GM21526 (cell line): Measurements from ENCODE around the gene CNST.
"Not testable (repeated sequence)": the region's sequence is repeated elsewhere in the genome, so short reads cannot be mapped to it uniquely, and the experiment has no call there.

Experiments
- ATAC-seq: cut with Tn5 transposase; IDR thresholded peaks from one replicate; pipeline ENCODE4 v1.9.1; 2021; ENCODE audit warnings: moderate library complexity; ENCODE audit not compliant: unreplicated experiment, low FRiP score

CNST gene

DNA sequence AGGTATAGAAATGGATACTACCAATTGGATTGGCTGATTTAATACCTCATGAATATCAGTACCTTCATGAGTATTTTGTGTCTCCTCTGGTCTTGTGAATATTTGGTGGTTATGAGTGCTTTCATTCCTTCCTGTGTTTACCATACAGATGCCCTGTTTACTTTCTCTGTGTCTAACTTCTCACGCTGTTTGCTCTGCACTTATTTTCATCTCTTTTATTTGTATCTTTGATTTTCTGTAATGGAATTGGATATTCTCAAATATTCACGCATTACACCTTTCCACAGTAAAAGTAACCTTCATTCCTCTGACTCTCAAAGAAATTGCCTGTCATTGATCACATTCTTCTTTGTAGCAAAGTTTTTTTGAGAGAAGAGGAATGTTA, 16.8 kb downstream of the CNST start:
- ATAC-seq: no peak

DNA sequence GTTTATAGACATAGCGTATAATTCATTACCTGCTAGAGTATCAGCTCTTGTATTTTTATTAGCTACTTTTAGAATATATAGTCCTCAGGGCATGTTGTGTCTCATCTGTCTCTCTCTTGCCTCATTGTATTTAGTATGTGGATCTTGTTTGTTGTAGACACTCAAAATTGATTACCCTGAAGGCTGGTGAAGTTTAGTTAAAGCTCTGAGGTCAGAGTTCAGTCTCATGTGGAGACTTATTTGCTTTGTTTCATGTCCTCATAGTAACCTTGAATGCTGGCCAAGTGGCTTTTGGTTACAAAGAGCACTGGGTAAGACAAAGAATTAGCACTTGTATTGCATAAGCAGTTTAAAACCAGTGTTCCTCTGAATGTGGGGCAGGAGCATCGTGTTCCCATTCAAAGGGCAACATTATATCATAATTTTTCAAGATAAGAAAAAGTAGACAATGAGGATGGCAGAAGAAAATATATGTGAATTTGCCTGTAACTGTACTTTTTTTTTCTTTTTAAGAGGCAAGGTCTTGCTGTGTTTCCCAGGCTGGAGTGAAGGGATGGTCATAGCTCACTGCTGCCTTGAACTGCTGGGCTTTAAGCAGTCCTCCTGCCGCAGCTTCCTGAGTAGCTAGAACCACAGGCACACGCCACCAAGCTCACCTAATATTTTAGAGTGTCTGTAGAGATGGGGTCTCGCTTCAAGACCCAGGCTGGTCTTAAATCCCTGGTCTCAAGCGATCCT, 17.4 kb downstream of the CNST start:
- ATAC-seq: no peak

DNA sequence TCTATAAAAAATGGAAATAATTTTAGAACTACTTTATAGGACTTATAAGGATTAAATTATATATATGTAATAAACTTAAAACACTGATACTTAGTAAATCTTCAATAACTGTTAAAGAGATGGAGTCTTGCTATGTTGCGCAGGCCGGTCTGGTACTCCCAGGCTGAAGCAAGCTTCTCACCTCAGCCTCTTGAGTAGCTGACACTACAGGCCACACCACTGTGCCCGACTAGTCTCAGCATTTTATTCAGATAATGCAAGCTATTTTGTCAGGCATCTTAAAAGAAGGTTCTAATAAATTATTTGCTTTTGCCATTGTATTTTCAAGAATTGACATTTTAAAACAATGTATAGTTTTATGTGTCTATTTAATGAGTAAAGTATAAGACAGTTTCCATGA, 20.8 kb downstream of the CNST start:
- ATAC-seq: no peak

DNA sequence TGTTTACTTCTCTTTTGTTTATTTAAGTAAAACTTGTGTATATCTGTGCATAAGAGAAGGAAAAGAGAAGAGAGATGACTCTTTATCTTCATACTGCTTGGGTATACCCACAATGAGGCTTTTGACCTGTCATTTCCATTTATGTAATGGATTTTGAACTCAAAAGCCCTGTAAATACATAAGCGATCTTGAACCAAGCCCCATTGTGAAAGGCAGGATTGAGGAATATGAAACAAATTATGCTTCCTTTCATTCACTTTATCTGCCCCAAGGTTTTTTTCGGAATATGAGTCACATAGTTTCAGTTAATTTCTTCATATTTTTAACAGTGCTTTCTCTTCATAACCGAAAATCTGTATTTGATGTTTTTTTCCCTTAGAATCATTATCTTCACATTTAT, 21.4 kb downstream of the CNST start:
- ATAC-seq: no peak

GRCh38 chr1:246588159-246588721, 22.0 kb downstream of the CNST start:
- no peak for ATAC-seq

- not testable (repeated sequence) for ATAC-seq
These were observed 23.7 kb downstream of the CNST start for GRCh38 chr1:246589919-246590318.

DNA sequence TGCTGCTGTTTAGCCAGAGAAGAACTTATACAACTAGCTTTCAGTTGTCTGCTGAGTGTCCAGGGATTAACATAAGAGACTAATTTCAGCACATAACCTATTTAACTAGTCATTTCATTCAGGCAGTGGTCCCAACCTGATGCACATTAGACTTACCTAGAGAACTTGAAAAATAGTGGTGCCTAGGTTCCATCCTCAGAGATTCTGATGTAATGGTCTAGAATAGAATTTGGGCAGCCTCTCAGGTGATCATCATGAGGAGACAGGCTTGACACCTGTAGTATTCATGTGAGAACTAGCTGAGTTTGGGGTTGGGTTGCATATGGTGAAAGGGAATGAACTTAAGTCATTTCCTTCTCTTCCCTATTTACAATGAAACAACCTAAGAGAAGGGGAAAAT, 24.8 kb downstream of the CNST start:
- ATAC-seq: no peak

DNA sequence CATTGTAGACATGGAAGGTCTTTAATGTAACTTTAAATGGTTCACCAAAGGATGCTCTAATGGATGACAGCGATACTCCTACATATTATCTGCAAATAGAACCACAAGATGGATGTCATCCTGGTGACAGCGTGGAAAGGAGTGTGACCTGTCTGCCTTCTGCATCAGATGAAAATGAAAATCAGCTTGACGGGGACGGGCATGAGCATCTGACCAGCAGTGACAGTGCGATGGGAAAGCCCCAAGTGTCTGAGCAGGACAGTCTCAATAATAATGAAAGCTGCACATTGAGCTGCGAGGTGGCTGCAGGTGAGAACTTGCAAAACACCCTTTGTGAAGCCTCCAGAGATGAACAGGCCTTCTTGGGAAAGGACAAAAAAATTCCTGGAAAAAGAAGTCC, 25.2 kb downstream of the CNST start:
- peak; percentile 89 for ATAC-seq

DNA sequence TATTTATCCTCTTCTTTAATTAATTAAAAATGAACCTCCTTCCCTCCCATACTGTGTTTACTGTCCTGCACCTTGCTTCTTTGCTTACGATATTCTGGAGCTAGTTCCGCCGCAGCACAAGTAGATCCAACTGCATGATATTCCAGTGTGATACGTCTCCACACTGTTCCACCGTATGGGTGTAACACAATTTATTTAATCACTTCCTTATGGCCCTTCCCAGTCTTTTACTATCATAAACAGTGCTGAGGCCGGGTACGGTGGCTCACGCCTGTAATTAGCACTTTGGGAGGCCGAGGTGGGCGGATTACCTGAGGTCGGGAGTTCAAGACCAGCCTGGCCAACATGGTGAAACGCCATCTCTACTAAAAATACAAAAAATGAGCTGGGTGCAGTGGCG, 25.7 kb downstream of the CNST start:
- ATAC-seq: no peak

DNA sequence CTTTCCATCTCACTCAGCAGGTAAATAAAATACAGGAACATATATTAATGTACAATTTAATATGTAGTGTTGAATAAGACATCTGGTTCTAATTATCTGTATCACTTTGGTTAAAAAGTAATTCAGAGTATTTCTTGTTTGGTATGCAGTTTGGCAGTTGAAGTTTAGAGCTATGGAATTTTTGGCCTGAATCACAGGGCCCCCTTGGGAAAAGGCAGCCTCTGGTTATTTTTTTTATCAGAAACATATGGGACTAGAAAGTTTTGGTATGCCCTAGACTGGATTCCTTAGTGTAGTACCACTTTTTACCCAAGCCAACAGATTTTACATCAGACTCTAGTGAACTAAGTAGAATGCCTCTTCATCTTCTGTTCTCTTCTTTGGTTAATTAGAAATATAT, 26.4 kb downstream of the CNST start:
- no peak for ATAC-seq

GRCh38 chr1:246595146-246595545, 28.9 kb downstream of the CNST start:
- ATAC-seq: no peak

GRCh38 chr1:246597340-246597739, 31.1 kb downstream of the CNST start:
- no peak for ATAC-seq

DNA sequence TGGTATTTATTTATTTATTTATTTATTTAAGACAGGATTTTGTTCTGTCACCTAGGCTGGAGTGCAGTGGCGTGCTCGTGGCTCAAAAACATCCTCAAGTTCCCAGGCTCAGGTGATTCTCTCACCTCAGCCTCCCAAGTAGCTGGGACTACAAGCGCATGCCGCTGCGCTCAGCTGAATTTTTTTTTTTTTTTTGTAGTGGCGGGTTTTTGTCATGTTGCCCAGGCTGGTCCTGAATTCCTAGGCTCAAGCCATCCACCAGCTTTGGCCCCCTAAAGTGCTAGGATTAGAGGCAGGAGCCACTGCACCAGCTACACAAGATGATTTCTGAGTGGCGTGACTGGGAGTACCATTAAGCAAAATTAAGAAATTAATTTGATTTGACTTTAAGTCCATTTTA, 31.7 kb downstream of the CNST start:
- ATAC-seq: no peak

GRCh38 chr1:246599315-246599714, 33.1 kb downstream of the CNST start:
- no peak for ATAC-seq

- no peak for ATAC-seq
These were observed 34.3 kb downstream of the CNST start for GRCh38 chr1:246600579-246600978.

DNA sequence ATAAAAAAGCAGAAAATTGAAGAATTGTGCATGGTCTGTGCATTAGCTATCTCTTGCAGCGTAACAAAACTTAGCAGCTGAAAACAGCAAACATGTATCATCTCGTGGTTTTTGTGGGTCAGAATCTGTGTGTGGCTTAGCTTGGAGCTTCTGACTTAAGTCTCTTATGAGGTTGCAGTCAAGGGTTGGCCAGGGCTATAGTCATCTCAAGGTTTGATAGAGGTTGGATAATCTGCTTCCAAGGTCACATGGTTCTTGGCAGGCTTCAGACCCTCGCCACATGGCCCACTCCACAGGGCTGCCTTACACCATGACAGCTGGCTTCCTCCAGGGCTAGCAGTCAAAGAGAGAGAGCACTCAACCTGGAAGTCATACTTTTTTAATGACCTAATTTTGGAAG, 35.9 kb downstream of the CNST start:
- no peak for ATAC-seq

- ATAC-seq: not testable (repeated sequence)
These were observed 39.0 kb downstream of the CNST start for GRCh38 chr1:246605231-246605630.

GRCh38 chr1:246607462-246607861, 41.2 kb downstream of the CNST start:
- no peak for ATAC-seq

DNA sequence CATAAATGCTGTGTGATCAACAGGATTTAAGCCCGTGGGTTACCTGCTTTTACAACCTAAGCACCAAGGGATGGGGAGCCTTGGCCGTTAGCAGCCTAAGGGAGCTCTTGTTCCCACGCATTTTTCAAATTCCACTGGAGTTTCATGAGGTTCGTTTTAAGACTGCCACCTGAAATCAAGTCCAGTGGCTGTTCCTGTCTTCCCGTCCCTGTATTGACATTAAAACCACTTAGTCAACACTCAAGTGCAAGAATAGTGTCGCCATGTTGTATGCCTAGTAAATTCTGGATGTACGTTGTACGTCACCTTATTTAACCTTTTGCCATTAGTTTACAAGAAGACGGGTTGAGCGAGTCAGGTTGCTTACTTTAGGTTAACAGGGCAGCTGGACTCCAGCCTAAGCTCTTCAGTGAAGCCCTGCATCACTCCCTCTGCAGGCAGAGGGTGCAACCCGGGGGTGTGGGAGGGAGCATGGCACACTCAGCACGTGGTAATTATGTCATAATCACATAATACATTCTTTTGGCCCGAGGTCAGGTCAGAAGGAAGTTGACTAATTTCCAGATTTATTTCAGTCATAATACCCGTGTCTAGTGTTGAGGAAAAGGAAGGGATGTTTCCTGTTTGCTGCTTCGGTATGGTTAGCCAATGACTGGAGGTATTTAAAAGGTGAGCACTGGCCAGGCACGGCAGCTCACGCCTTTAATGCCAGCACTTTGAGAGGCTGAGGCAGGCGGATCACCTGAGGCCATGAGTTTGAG, 42.5 kb downstream of the CNST start:
- ATAC-seq: no peak

GRCh38 chr1:246609632-246610031, 43.4 kb downstream of the CNST start:
- ATAC-seq: no peak

- ATAC-seq: no peak
These were observed 47.0 kb downstream of the CNST start for GRCh38 chr1:246613096-246613758.
